Transverse colon (tissue), 4 donors: ENCODE results near the gene GLI3. TPM values are rescaled to one million over a fixed set of nuclear protein-coding genes. Genes with fewer than 3 reads are reported as not detected.

Experiments used
- DNase-seq: peaks from one replicate; pipeline ENCODE4 v3.0.0-alpha.2; 2019
- H3K27ac ChIP-seq, 4 donors: fragments of 200-600 bp; sonication (generic); 2 replicates each; pipeline ENCODE4 v1.5.1; 2016 to 2018; ENCODE audit warnings: inconsistent platforms in 4 of 4
- H3K27me3 ChIP-seq: fragments of 200-600 bp; sonication (generic); 2 replicates; pipeline ENCODE4 v1.5.1; 2017; ENCODE audit warnings: inconsistent platforms
- H3K36me3 ChIP-seq, 4 donors: fragments of 200-600 bp; sonication (generic); 2 replicates each; pipeline ENCODE4 v1.5.1; 2017 to 2019; ENCODE audit warnings: inconsistent platforms in 4 of 4
- H3K4me1 ChIP-seq, 4 donors: fragments of 200-600 bp; sonication (generic); 2 replicates each; pipeline ENCODE4 v1.5.1; 2017 to 2020; ENCODE audit warnings: inconsistent platforms in 4 of 4
- H3K4me3 ChIP-seq, 4 donors: fragments of 200-600 bp; sonication (generic); 1 replicate in 1 of 4; 2 replicates in 3 of 4; pipeline versions ENCODE4 v1.5.1 to v1.6.1; 2017 to 2019; ENCODE audit warnings: inconsistent platforms in 4 of 4
- H3K9me3 ChIP-seq, 2 donors: fragments of 200-600 bp; sonication (generic); 2 replicates each; pipeline ENCODE4 v1.5.1; 2017 to 2019; ENCODE audit warnings: inconsistent platforms in 2 of 2
- CTCF ChIP-seq, 5 experiments: fragments of 200-600 bp in 3 of 5; fragments of 450-650 bp in 2 of 5; sonication (generic) in 3 of 5; IDR thresholded peaks; 1 replicate in 2 of 5; 2 replicates in 3 of 5; pipeline ENCODE4 v1.5.1; 2016 to 2017; ENCODE audit warnings: antibody characterized with exemption in 5 of 5, inconsistent platforms in 3 of 5, mild to moderate bottlenecking in 2 of 5, moderate library complexity in 1 of 5
- EP300 ChIP-seq: sonication (generic); formaldehyde crosslinking; IDR thresholded peaks from one replicate; pipeline ENCODE4 v1.6.1; 2017; ENCODE audit warnings: antibody characterized with exemption, low read depth
- POLR2A ChIP-seq: fragments of 450-650 bp; IDR thresholded peaks from one replicate; pipeline ENCODE4 v1.6.1; 2016; ENCODE audit warnings: antibody characterized with exemption, mild to moderate bottlenecking, moderate library complexity
- POLR2AphosphoS5 ChIP-seq, 3 donors: sonication (generic); formaldehyde crosslinking; IDR thresholded peaks; one replicate each; pipeline ENCODE4 v1.6.1; 2016; ENCODE audit warnings: antibody characterized with exemption in 3 of 3
- WGBS, 2 donors: methylation state at CpG; one replicate each; pipeline ENCODE4 v1.1.5; 2018; ENCODE audit warnings: low coverage in 1 of 2; 5-methylcytosine and 5-hydroxymethylcytosine counted together
- in situ Hi-C, 4 donors: fragments of 200-750 bp; cut with MboI; loops; one replicate each; pipeline versions ENCODE4 v1.15.0 to v1.15.1; 2017; ENCODE audit warnings: low sequenced_read_pairs in 3 of 4, low pct_ligation_motif_present in 1 of 4, low pct_unique_long_range_greater_than_20kb in 1 of 4
- intact Hi-C: fragments of 100-400 bp; cut with DNase I; formaldehyde crosslinking; loops from one replicate; pipeline ENCODE4 v1.15.1; 2023; ENCODE audit warnings: low total_unique reads
- total RNA-seq, 4 donors: library from RNA; depleted of rRNA; stranded (reverse); fragments of >200 nt; gene quantifications; one replicate each; pipeline ENCODE4 v1.1.0, GENCODE V29; 2016

The GLI3 gene
- total RNA-seq, 4 donors from 2014 or later = 3.7 to 41.1 (median 5.3) TPM

- Histone ChIP-seq H3K27me3 (no peaks in the 10 kb centered on the region), H3K4me3 (no peak overlapping the region), H3K4me1 (no peaks in the 10 kb centered on the region), H3K27ac (no peak overlapping the region), H3K36me3 (no peaks in the 10 kb centered on the region), H3K9me3 (no peaks in the 10 kb centered on the region)
- intact Hi-C loops (no loop called here), in situ Hi-C loops (loop anchor here in 2 of 4 donors (25.0 kb wide), 1 partner anchor 906 kb away; no protein-coding TSS in a partner anchor)
- no peak for TF ChIP-seq POLR2A
- no peak for TF ChIP-seq EP300
- no peak for TF ChIP-seq CTCF (IDR thresholded peaks at IDR 0.05)
- no peak for TF ChIP-seq POLR2AphosphoS5 (IDR thresholded peaks at IDR 0.05)
- 71 to 90% methylated on average over 2 to 6 of the region's 6 CpGs for WGBS, 2 donors
- DNase-seq = no peak
These were observed 305.8 kb downstream of the GLI3 start for GRCh38 chr7:41931263-41931646.

GRCh38 chr7:41930538-41931262, 306.3 kb downstream of the GLI3 start:
- Histone ChIP-seq H3K4me1 (no peaks in the 10 kb centered on the region), H3K9me3 (no peaks in the 10 kb centered on the region), H3K27me3 (no peaks in the 10 kb centered on the region), H3K4me3 (no peak overlapping the region), H3K27ac (no peak overlapping the region), H3K36me3 (no peaks in the 10 kb centered on the region)
- in situ Hi-C loops = loop anchor here in 2 of 4 donors (25.0 kb wide), 1 partner anchor 907 kb away; no protein-coding TSS in a partner anchor
- intact Hi-C loops = no loop called here
- no peak for TF ChIP-seq EP300
- TF ChIP-seq POLR2AphosphoS5 (IDR thresholded peaks at IDR 0.05) = no peak
- no peak for TF ChIP-seq CTCF (IDR thresholded peaks at IDR 0.05)
- TF ChIP-seq POLR2A = no peak
- no peak for DNase-seq
- WGBS, 2 donors = 76 to 100% methylated on average over 2 to 4 of the region's 4 CpGs

- DNase-seq = no peak
- no peaks in the 10 kb centered on the region for H3K4me1 ChIP-seq
- H3K27ac ChIP-seq = no peak overlapping the region
- intact Hi-C loops (no loop called here), in situ Hi-C loops (loop anchor here in 2 of 4 donors (25.0 kb wide), 1 partner anchor 909 kb away; no protein-coding TSS in a partner anchor)
- no peaks in the 10 kb centered on the region for H3K36me3 ChIP-seq
- no peak for TF ChIP-seq CTCF (IDR thresholded peaks at IDR 0.05)
- no peak for TF ChIP-seq POLR2AphosphoS5 (IDR thresholded peaks at IDR 0.05)
- no peak for TF ChIP-seq POLR2A
- TF ChIP-seq EP300 = no peak
- H3K27me3 ChIP-seq = no peaks in the 10 kb centered on the region
- no peak overlapping the region for H3K4me3 ChIP-seq
- no peaks in the 10 kb centered on the region for H3K9me3 ChIP-seq
- 69% methylated on average over 1 of the region's 1 CpG; no CpG with 5 or more reads in 1 of the 2 donors for WGBS, 2 donors
These were observed 308.2 kb downstream of the GLI3 start for GRCh38 chr7:41928781-41929180.

GRCh38 chr7:41928166-41928565, 308.8 kb downstream of the GLI3 start:
- intact Hi-C loops (no loop called here), in situ Hi-C loops (loop anchor here in 2 of 4 donors (25.0 kb wide), 1 partner anchor 909 kb away; no protein-coding TSS in a partner anchor)
- H3K27ac ChIP-seq = no peak overlapping the region

More at GRCh38 chr7:41928166-41928565, 308.8 kb downstream of the GLI3 start:
- Histone ChIP-seq H3K4me1 (no peaks in the 10 kb centered on the region), H3K36me3 (no peaks in the 10 kb centered on the region), H3K9me3 (no peaks in the 10 kb centered on the region), H3K4me3 (no peak overlapping the region), H3K27me3 (no peaks in the 10 kb centered on the region)
- TF ChIP-seq POLR2A = no peak
- no peak for TF ChIP-seq CTCF (IDR thresholded peaks at IDR 0.05)
- TF ChIP-seq EP300 = no peak
- 50 to 53% methylated on average over 1 of the region's 1 CpG for whole genome bisulfite sequencing, 2 donors
- DNase-seq = no peak
